ENCODE data around the gene SBNO1.

Gene SBNO1

DNA sequence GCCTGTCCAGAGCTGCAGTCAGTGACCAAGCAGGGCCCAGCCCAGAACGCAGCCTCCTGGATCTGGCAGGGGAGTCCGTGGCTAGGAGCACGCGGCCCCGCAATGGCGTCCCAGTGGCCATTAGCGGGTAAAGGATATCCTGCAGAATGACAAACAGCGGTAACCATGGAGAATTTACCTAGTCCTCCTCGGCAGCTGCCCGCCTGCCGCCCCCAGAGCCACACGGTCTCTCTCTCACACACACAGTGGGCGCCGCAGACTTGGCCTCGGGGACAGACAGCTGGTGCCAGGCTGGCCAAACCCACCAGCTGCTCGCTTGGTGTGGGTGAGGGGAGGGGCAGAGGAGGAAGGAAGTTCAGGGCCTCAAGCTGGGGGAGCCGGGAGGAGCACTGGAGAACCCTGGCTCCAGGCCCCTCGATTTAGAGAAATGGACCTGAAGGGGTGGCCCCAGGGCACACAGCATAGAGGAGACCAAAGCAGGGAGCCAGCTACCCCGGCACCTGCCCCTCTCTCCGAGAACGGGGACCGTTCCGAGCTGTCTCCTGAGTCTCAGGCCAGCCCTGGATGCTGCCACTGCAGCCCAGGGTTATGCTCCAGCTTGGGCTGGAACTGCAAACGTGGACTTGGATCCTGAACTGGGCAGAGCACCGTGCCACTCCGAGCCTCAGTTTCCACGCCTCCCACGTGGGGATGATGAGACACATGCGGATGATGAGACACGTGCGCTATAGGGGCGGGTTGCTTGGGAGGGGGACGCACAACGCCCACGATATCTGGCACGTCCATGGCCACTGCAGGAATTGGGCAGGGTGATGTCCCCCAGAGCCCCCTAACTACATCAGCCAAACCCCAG, 96.4 kb downstream of the SBNO1 start:
- peak in 1 of 2 experiments; percentile 67 for DNase-seq (ENCODE audit: low read depth in 1 of 2, low spot score in 1 of 2)
- Histone ChIP-seq H3K27me3 (ENCODE audit: insufficient read depth, poor library complexity, severe bottlenecking) (no peaks in the 10 kb centered on the region), H3K27ac (replicated peaks) (peak overlapping the region; percentile 38), H3K4me3 (replicated peaks; ENCODE audit: insufficient read depth, low read length) (no peak overlapping the region)
- peak; percentile 42; the same call in 1 of the 2 replicates for TF ChIP-seq SPI1 (IDR thresholded peaks at IDR 0.05; ENCODE audit: borderline replicate concordance, low read depth)
- TF ChIP-seq, protein P1, sequence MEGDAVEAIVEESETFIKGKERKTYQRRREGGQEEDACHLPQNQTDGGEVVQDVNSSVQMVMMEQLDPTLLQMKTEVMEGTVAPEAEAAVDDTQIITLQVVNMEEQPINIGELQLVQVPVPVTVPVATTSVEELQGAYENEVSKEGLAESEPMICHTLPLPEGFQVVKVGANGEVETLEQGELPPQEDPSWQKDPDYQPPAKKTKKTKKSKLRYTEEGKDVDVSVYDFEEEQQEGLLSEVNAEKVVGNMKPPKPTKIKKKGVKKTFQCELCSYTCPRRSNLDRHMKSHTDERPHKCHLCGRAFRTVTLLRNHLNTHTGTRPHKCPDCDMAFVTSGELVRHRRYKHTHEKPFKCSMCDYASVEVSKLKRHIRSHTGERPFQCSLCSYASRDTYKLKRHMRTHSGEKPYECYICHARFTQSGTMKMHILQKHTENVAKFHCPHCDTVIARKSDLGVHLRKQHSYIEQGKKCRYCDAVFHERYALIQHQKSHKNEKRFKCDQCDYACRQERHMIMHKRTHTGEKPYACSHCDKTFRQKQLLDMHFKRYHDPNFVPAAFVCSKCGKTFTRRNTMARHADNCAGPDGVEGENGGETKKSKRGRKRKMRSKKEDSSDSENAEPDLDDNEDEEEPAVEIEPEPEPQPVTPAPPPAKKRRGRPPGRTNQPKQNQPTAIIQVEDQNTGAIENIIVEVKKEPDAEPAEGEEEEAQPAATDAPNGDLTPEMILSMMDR (IDR thresholded peaks at IDR 0.05; ENCODE audit: insufficient read depth, low read length) = no peak
- TF ChIP-seq POLR2AphosphoS5 (IDR thresholded peaks at IDR 0.05; ENCODE audit: low read depth) = 0 out of 2 replicates have a peak, but pooled peaks have one; percentile 11
- TF ChIP-seq GABPA (IDR thresholded peaks at IDR 0.05; ENCODE audit: low read depth) = no peak
- TF ChIP-seq REST (IDR thresholded peaks at IDR 0.05; ENCODE audit: insufficient replicate concordance, low read depth) = no peak

DNA sequence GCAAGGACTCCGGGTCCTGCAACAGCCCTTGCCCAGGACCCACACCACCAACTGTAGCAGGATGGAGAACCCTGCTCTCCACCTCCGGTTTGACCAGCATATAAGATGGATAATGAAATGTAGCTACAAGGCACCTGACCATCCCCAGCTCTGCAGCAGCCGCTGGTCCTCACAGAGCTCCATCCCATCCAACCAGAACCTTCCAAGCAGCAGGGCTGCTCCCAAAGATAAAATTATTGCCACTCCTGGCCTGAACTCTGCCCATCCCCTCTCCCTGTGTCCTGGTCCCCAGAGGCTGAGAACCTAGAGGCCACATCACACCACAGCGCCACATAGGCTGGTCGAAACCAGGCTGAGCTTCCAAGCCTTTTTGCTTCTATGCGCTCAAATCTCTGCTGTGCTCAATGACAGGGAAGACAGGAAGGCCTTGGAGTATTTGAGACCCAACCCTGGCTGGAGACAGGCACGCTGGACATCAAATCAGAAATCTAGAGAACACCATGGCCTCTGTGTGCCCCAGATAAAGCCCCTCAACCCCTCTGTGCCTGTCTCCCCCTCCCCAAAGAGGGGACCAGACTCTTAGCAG, 97.2 kb downstream of the SBNO1 start:
- Histone ChIP-seq H3K4me3 (replicated peaks; ENCODE audit: insufficient read depth, low read length) (no peak overlapping the region), H3K27me3 (ENCODE audit: insufficient read depth, poor library complexity, severe bottlenecking) (no peaks in the 10 kb centered on the region), H3K27ac (replicated peaks) (peak overlapping the region; percentile 38)
- no peak for DNase-seq (ENCODE audit: low read depth in 1 of 2, low spot score in 1 of 2)
- TF ChIP-seq, protein P1 (IDR thresholded peaks at IDR 0.05; ENCODE audit: insufficient read depth, low read length) = no peak
- no peak for TF ChIP-seq POLR2AphosphoS5 (IDR thresholded peaks at IDR 0.05; ENCODE audit: low read depth)
- no peak for TF ChIP-seq SPI1 (IDR thresholded peaks at IDR 0.05; ENCODE audit: borderline replicate concordance, low read depth)
- no peak for TF ChIP-seq GABPA (IDR thresholded peaks at IDR 0.05; ENCODE audit: low read depth)
- TF ChIP-seq REST (IDR thresholded peaks at IDR 0.05; ENCODE audit: insufficient replicate concordance, low read depth) = no peak

GRCh38 chr12:123266679-123267277, 97.9 kb downstream of the SBNO1 start:
- H3K4me3 ChIP-seq (replicated peaks; ENCODE audit: insufficient read depth, low read length) = no peak overlapping the region
- H3K27me3 ChIP-seq (ENCODE audit: insufficient read depth, poor library complexity, severe bottlenecking) = no peaks in the 10 kb centered on the region
- H3K27ac ChIP-seq (replicated peaks) = no peak overlapping the region
- TF ChIP-seq SPI1 (IDR thresholded peaks at IDR 0.05; ENCODE audit: borderline replicate concordance, low read depth) (no peak), REST (IDR thresholded peaks at IDR 0.05; ENCODE audit: insufficient replicate concordance, low read depth) (no peak), GABPA (IDR thresholded peaks at IDR 0.05; ENCODE audit: low read depth) (no peak), POLR2AphosphoS5 (IDR thresholded peaks at IDR 0.05; ENCODE audit: low read depth) (no peak)
- TF ChIP-seq, protein P1 (IDR thresholded peaks at IDR 0.05; ENCODE audit: insufficient read depth, low read length) = no peak
- DNase-seq (ENCODE audit: low read depth in 1 of 2, low spot score in 1 of 2) = no peak

Measured in HL-60 (cell line).